SJSA1 (cell line): ENCODE results near the gene GPX2. TPM values are rescaled to one million over a fixed set of nuclear protein-coding genes. Genes with fewer than 3 reads are reported as not detected.

Experiments
- DNase-seq, 2 experiments: peaks; one replicate each; pipeline ENCODE4 v3.0.0-alpha.2; 2015 to 2020; ENCODE audit warnings: low spot score in 2 of 2, low read depth in 1 of 2
- H3K27ac ChIP-seq: fragments of 250-450 bp; sonication (Bioruptor Pico); 2 replicates; pipeline ENCODE4 v1.5.1; 2020; ENCODE audit warnings: mild to moderate bottlenecking, moderate library complexity
- H3K27me3 ChIP-seq: fragments of 250-450 bp; sonication (Bioruptor Pico); replicated peaks from 2 replicates; pipeline ENCODE4 v1.5.1; 2020; ENCODE audit warnings: mild to moderate bottlenecking, moderate library complexity
- H3K36me3 ChIP-seq: fragments of 250-450 bp; sonication (Bioruptor Pico); 2 replicates; pipeline ENCODE4 v1.5.1; 2020; ENCODE audit warnings: mild to moderate bottlenecking
- H3K4me1 ChIP-seq: fragments of 250-450 bp; sonication (Bioruptor Pico); replicated peaks from 2 replicates; pipeline ENCODE4 v1.6.1; 2021; ENCODE audit warnings: mild to moderate bottlenecking
- H3K4me3 ChIP-seq: fragments of 250-450 bp; sonication (Bioruptor Pico); 2 replicates; pipeline ENCODE4 v1.5.1; 2020; ENCODE audit warnings: mild to moderate bottlenecking
- H3K9me3 ChIP-seq: fragments of 250-450 bp; sonication (Bioruptor Pico); replicated peaks from 2 replicates; pipeline ENCODE4 v1.5.1; 2020; ENCODE audit warnings: mild to moderate bottlenecking
- total RNA-seq: library from RNA; depleted of rRNA; stranded (reverse); fragments of >200 nt; shearing (Covaris generic); gene quantifications from 2 replicates; pipeline ENCODE4 v1.2.3, GENCODE V29; 2014

The GPX2 gene
- total RNA-seq, 1 experiment from 2014 or later, result not detected

DNA sequence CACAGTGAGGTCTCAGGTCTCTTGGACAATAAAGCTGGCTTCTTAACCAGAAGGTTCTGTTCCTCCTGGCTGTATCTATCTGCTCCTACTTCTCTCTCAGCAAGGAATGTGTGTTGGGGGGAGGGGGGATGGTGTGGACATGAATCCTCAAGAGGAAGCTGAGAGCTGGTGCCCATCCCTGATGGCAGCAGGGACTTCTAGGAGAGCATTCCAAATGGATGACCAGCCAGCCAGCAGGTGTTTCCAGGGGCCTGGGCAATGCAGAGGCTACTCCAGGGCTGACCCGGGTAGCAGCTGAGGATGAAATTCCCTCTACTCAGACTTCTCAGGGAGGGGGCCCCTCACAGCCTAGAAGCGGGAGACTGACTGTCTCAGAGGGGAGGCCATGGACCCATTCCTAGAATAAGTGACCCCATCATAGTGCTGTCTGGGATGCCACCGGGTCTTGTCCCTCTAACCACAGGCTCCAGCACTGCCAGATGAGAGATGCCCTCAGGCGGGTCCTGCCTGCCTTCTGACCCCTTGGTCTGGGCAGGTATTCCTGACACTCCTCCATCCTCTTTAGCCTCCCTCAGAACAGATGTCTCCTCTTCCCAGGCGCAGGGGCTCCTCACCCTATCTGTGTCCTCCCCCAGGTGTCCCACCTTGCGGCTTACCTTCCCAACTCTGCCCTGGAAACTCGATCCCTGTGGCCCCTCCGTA is 28.4 kb upstream of the GPX2 start:
- no peak overlapping the region for H3K27ac ChIP-seq
- H3K27me3 ChIP-seq, result no peaks in the 10 kb centered on the region
- H3K4me3 ChIP-seq, result no peak overlapping the region
- no peaks in the 10 kb centered on the region; the same call in 1 of the 2 replicates for H3K4me1 ChIP-seq
- H3K36me3 ChIP-seq, result no peaks in the 10 kb centered on the region
- no peaks in the 10 kb centered on the region for H3K9me3 ChIP-seq
- no peak for DNase-seq

DNA sequence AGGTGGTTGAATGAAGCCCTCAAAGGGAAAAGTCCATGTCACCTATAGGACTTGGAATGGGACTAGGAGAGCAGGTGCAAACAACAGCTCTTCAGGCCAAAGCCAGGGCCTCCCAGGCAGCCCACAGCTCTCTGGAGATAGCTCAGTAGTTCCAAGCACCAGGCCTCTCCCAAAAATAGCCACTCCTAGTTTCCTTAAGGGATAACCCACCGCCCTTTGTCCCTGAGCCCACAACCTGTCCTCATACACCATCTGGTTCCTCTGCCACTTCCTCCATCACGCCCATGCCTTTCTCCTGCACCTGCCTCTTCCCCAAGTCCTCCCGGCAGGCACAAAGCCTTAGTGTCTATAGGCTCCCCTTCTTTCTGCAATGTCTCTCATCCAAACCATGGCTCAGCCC is 27.5 kb upstream of the GPX2 start:
- Histone ChIP-seq H3K36me3 (no peaks in the 10 kb centered on the region), H3K27me3 (no peaks in the 10 kb centered on the region), H3K4me3 (no peak overlapping the region), H3K4me1 (no peaks in the 10 kb centered on the region; the same call in 1 of the 2 replicates), H3K9me3 (no peaks in the 10 kb centered on the region), H3K27ac (no peak overlapping the region)
- DNase-seq, result no peak

DNA sequence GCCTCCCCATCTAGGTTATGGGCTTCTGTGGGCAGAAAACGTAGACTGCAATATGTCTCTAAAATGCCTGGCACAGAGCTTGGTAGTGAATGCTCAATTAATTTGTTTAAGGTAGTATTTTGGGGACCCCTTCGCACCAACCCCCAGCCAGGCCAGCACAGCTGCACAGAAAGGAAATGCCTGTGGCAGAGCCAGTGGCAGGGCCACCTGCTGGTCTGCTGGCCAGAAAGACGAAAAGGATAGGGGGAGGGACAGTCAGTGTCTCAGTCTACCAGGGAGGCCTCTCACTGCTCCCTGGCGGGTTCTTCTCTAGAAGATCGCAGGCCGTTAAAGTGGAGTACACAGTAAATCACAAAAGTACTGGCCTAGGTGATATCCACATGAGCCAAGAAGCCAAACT is 26.1 kb upstream of the GPX2 start:
- DNase-seq, result no peak
- Histone ChIP-seq H3K27me3 (no peaks in the 10 kb centered on the region), H3K9me3 (no peaks in the 10 kb centered on the region), H3K4me3 (no peak overlapping the region), H3K4me1 (no peaks in the 10 kb centered on the region; the same call in 1 of the 2 replicates), H3K36me3 (no peaks in the 10 kb centered on the region), H3K27ac (no peak overlapping the region)

DNA sequence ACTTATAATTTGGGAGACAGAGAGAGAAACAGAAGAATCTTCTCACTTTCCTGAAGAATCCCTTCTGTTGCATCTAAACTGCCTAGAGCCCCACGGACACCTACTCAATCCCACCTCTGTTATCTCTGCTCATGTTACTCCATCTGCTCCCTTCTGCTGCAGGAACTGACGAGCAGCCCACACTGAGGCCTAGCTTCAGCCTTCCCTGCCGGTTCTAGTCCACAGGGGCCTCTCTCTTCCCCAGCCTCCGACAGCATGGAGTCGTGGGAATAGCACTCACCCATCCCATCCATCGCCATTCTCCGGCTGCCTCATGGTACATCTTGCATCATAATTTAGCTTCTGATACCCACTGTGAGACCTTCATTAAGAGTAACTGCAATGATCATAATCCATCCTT is 25.6 kb upstream of the GPX2 start:
- Histone ChIP-seq H3K36me3 (no peaks in the 10 kb centered on the region), H3K4me1 (no peaks in the 10 kb centered on the region; the same call in 1 of the 2 replicates), H3K4me3 (no peak overlapping the region), H3K27me3 (no peaks in the 10 kb centered on the region), H3K27ac (no peak overlapping the region), H3K9me3 (no peaks in the 10 kb centered on the region)
- DNase-seq, result no peak

DNA sequence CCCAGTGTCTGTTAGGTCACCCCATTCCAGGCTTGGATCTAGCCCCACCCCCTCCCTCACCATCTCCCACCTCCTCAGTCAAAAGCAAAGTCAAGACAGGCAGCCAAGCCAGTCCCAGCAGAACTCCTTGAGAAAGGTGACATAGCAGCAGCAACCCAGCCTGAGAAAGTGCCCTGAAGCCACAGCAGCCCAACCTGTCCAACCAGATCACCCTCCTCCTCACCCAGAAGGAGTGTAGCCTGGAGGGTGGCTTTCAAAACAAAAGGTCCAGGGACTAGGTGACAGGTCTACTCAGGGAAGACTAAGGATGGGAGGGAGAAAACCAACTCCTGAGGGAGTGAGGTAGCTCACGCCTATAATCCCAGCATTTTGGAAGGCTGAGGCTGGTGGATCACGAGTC is 24.4 kb upstream of the GPX2 start:
- Histone ChIP-seq H3K27ac (no peak overlapping the region), H3K4me1 (no peaks in the 10 kb centered on the region; the same call in 1 of the 2 replicates)
- DNase-seq, result no peak

DNA sequence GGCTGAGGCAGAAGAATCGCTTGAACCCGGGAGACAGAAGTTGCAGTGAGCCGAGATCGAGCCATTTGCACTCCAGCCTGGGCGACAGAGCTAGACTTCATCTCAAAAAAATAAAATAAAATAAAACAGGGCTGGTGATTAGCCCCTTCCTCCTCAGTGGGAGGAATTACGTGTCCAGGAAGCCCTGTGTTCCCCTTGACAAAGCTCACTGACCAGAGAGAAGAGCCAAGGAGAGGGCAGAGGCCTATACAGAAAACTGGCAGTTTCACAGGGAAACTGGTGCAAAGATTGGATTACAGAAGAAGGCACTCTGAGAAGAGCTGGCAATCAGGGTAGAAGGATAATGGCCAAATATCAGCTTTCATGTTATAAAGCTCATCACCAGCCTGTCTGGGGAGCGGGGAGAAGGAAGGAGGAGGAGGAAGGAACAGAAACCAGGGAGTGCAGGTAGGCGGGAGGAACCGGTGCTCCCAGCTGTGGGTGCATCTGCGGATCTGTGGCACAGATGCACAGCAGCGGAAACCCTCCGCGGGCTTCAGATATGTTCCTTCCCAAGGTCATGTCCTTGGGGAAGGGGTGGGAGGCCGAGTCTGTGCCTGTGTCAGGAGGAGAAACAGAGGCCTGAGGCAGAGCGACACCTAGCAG is 22.9 kb upstream of the GPX2 start:
- no peak overlapping the region for H3K27ac ChIP-seq
- no peaks in the 10 kb centered on the region for H3K27me3 ChIP-seq
- DNase-seq, result no peak
- H3K4me1 ChIP-seq, result no peaks in the 10 kb centered on the region
- no peaks in the 10 kb centered on the region for H3K9me3 ChIP-seq
- no peaks in the 10 kb centered on the region for H3K36me3 ChIP-seq
- H3K4me3 ChIP-seq, result no peak overlapping the region

More for the DNA sequence above, 24.4 kb upstream of the GPX2 start:
- H3K9me3 ChIP-seq, result no peaks in the 10 kb centered on the region
- no peak overlapping the region for H3K4me3 ChIP-seq
- no peaks in the 10 kb centered on the region for H3K27me3 ChIP-seq
- no peaks in the 10 kb centered on the region for H3K36me3 ChIP-seq

DNA sequence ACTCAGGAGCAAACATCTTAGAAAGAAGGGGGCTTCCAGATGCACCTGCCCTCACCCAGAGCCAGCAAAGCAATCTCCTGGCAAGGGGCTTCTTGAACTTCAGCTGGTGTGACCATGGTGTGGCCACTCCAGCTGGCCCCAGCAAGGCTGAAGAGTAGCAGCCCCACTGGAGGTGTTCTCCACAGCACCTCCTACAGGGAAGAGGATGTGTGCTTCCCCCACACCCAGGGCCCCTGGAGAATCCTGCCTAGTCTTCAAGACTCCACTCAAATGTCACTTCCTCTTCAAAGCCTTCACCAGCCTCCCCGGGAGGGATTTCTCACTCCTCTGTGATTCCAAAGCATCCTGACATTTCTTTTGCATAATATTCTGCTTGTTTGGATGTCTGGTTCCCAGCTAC is 21.1 kb upstream of the GPX2 start:
- DNase-seq, result no peak
- Histone ChIP-seq H3K27me3 (no peaks in the 10 kb centered on the region), H3K4me1 (no peaks in the 10 kb centered on the region)

DNA sequence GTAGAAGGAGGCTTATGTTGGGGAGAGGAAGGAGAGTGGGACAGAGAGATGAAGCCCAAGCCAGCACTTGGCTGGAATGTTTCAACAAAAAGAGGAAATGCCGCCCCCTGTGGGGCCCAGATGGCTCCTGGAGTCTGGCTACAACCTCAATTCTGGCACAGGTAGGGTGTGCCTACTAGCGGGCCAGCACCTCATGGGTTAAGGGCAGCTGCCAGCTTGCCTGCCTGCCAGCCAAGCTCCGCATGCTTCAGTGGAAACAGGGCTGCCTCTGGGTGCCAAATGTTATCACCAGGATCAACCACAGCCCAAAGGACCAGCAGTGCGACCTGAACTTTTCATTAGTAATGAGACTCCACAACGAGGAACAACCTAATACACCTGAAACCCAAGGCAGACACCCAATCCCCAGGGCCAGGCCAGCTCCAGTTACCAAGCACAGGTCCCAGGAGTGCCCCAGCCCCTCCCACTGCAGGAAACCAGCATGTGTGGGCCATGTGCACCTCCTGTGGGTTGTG is 18.3 kb upstream of the GPX2 start:
- Histone ChIP-seq H3K27me3 (no peaks in the 10 kb centered on the region), H3K27ac (no peak overlapping the region), H3K4me3 (no peak overlapping the region), H3K36me3 (no peaks in the 10 kb centered on the region), H3K9me3 (no peaks in the 10 kb centered on the region), H3K4me1 (no peaks in the 10 kb centered on the region)
- no peak for DNase-seq

More for the DNA sequence above, 21.1 kb upstream of the GPX2 start:
- Histone ChIP-seq H3K36me3 (no peaks in the 10 kb centered on the region), H3K27ac (no peak overlapping the region), H3K4me3 (no peak overlapping the region), H3K9me3 (no peaks in the 10 kb centered on the region)

DNA sequence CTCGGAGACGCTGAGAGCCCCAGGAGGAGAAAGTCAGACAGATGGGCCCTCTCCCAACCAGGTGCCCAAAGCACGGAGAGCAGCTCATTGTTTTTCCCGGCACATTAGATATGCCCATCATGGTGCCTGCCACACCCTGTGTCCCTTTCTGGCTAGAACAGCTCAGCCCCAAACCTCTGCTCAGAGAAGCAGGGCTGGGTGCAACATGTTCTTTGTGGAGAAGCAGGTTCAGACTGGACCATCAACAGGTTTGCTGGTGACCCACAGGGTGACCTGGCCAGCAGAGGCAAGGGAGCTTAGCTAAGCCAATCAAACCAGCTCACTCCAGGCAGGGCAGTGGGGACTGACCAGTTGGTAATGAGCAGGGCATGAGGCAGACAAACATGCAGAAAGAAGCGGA is 16.2 kb upstream of the GPX2 start:
- no peaks in the 10 kb centered on the region for H3K36me3 ChIP-seq
- no peaks in the 10 kb centered on the region for H3K4me1 ChIP-seq

DNA sequence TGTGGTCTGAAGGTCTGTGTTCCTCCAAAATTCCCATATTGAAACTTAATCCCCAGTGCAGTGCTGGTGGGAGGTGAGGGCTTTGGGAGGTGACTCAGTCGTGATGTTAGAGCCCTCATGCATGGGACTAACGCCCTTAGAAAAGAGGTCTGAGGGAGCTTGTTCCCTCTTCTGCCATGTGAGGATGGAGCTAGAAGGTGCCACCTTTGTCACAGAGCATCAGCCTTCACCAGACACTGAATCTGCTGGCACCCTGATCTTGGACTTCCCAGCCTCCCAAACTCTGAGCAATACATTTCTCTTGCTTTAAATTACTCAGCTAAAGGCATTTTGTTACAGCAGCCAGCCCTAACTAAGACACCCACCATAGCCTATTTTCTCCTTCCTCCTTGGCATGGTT is 15.7 kb upstream of the GPX2 start:
- Histone ChIP-seq H3K4me1 (no peaks in the 10 kb centered on the region), H3K27ac (no peak overlapping the region), H3K27me3 (no peaks in the 10 kb centered on the region), H3K9me3 (no peaks in the 10 kb centered on the region), H3K36me3 (no peaks in the 10 kb centered on the region), H3K4me3 (no peak overlapping the region)
- DNase-seq, result no peak

More for the DNA sequence above, 16.2 kb upstream of the GPX2 start:
- Histone ChIP-seq H3K9me3 (no peaks in the 10 kb centered on the region), H3K27me3 (no peaks in the 10 kb centered on the region), H3K27ac (no peak overlapping the region), H3K4me3 (no peak overlapping the region)
- no peak for DNase-seq

DNA sequence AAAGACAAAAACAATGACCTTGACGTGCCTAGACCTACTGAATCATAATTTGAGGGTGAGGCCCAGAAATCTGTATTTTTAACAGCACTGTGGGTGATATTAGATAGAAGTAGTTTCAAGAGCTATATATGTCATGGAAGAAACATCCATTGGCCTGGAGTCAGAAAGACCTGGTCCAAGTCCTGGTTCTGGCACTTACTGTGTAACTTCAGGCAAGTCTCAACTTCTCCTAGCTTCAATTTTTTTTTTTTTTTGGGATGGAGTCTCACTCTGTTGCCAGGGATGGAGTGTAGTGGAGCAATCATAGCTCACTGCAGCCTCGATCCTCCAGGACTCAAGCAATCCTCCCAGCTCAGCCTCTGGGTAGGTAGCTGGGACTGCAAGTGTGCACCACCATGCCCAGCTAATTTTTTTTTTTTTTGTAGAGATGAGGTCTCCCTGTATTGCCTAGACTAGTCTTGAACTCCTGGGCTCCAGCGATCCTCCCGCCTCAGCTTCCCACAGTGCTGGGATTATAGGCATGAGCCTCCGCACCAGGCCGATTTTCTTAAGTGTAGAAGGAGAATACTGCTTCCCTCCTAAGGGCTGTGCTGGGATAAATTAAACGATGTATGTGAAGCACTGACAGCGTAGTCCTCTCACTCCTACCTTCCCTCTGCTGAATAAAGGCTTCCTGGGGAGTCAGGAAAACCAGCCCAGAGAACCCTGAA is 14.3 kb upstream of the GPX2 start:
- Histone ChIP-seq H3K27me3 (no peaks in the 10 kb centered on the region), H3K9me3 (no peaks in the 10 kb centered on the region), H3K27ac (no peak overlapping the region), H3K4me1 (no peaks in the 10 kb centered on the region), H3K36me3 (no peaks in the 10 kb centered on the region), H3K4me3 (no peak overlapping the region)
- DNase-seq, result no peak

DNA sequence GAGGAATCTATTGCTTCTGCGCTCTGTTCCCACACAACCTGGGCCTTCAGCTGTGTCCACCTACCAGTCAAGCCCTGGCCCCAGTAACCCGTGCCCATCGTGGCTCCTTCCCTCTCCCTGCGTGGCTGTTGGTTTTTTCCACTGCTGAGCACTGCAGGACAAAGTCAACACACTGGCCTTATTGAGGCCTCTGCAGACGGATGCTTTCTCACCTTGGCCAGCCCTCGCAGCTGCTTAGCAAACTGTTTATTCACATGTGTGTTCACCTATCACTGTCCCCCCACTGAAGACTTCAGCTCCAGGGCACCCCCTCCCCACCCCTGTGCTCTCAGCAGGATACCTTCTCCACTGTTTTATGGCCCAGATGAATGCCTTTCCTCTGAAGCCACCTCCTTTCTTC is 12.8 kb upstream of the GPX2 start:
- Histone ChIP-seq H3K27me3 (no peaks in the 10 kb centered on the region), H3K27ac (no peak overlapping the region), H3K9me3 (no peaks in the 10 kb centered on the region), H3K4me1 (no peaks in the 10 kb centered on the region), H3K36me3 (no peaks in the 10 kb centered on the region), H3K4me3 (no peak overlapping the region)
- DNase-seq, result no peak

DNA sequence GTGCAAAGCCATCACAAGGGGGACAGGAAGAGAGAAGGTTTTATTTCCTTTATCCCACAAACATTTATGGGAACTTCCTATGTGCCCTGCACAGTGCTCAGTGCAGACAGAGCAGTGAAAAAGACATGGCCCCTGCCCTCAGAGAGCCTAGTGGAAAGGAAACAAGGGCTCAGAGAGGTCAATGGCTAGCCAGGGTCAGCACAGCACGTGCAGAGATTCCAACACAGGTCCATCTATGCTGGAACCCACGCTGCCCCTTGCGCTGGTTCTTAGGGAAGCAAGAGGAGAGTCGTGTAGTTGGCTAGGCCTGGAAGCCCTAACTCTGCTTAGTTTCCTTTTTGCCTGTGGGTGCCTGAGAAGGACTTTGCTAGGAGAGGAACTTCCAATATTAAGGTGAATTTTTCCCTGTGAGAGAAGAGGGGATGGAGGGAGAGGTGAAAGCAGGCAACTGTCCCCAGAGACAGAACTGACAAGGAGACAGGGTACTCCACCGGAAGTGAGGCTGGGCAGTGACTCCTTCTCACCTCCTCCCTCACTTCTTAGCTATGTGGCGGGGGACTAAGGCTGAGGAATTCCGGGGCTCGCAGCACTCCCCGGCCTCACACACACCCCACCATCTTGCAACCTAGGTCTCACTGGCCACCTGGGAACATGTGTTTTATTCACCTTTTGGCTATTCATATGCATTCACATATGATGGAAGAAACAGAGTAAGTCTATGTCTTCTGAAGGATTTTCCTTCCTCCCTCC is 12.1 kb upstream of the GPX2 start:
- no peak for DNase-seq
- no peaks in the 10 kb centered on the region for H3K4me1 ChIP-seq
- H3K4me3 ChIP-seq, result no peak overlapping the region
- H3K27me3 ChIP-seq, result no peaks in the 10 kb centered on the region
- no peak overlapping the region for H3K27ac ChIP-seq
- no peaks in the 10 kb centered on the region for H3K9me3 ChIP-seq
- no peaks in the 10 kb centered on the region for H3K36me3 ChIP-seq
